Prostate gland (tissue), 2 donors: ENCODE data around the gene FUOM.

Experiments used
- CTCF ChIP-seq, 4 experiments: fragments of 200-600 bp in 2 of 4; fragments of 450-650 bp in 2 of 4; sonication (generic) in 2 of 4; IDR thresholded peaks; 1 replicate in 3 of 4; 2 replicates in 1 of 4; pipeline ENCODE4 v1.5.1; 2016 to 2019; ENCODE audit warnings: antibody characterized with exemption in 4 of 4, mild to moderate bottlenecking in 2 of 4, moderate library complexity in 2 of 4
- POLR2A ChIP-seq: fragments of 450-650 bp; IDR thresholded peaks from one replicate; pipeline ENCODE4 v1.6.1; 2016; ENCODE audit warnings: antibody characterized with exemption, mild to moderate bottlenecking

GRCh38 chr10:133403359-133403758 is 45.5 kb upstream of the FUOM start:
- TF ChIP-seq POLR2A (no peak), CTCF (IDR thresholded peaks at IDR 0.05) (no peak)
